Middle frontal gyrus (tissue), 1 donor: ENCODE measurements around the gene RIC8B.

ENCODE experiments used
- DNase-seq: peaks from one replicate; pipeline ENCODE4 v3.0.0-alpha.2; 2015; ENCODE audit warnings: low spot score; ENCODE audit errors: extremely low spot score

RIC8B gene

DNA sequence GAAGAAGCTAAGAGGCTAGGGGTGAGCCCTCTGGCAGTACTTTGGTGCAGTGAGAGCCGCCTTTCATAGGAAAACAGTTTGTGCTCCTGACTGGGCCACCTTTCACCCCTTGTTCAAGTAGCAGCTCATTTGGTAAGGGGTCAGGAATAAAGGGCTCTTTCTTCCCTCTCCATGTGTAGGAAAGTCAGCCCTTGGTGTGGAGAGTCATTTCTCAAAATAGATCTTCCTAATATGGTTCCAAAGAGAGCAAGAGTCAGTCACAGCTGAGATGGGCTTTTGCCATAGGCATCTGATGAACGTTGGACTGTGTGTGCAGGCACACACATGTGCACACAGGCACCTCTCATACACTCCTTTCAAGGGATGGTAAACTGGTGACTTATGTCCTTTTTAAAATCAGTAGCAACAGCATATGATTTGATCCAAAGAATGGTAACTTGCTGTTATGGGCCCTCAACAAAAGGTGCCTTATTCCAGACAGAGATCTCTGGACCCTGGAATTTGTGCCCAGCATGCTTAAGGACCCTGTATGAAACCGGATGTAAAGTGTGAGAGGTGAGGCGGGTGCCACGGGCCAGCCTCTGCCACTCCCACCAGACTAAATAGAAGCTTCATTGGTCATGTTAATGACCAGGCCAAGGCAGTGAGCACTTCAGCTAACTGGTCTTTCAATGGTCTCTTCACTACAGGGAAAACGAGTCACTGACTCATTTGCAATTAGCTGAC is 16.7 kb upstream of the RIC8B start:
- DNase-seq: no peak

DNA sequence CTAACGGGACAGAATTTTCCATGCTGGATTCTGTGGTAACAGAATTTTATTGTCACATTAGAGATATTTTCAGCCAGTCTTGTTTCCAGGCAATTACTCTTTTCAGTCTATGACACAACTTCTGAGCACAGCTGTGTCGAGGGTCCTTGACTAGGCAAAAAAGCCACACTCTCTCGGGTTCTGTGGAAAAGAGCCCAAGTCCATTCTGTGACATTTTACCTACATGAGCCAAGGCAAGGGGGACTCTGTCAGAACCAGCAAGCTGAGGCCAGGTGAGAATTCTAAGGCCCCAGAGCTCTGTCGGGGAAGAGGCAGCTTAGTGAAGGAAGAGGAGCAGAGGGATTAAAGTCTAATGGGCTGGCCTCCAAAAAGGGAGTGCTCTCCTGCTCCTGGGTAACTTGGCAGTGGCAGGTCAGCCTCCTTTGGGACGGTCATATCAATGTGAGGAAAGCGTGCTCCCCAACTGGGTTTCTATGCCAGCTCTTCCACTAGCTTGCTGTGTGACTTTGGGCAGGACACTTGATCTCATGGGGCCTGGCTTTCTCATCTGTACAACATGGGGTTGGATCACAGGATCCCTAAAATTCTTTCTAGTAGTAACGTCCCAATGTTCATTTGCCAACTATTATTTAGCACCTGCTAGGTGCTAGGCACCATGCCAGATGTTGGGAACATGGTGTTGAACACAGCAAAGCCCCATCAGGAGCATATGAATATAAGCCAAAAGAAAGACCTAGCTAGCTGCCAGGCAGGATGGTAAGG is 16.0 kb upstream of the RIC8B start:
- DNase-seq: no peak

DNA sequence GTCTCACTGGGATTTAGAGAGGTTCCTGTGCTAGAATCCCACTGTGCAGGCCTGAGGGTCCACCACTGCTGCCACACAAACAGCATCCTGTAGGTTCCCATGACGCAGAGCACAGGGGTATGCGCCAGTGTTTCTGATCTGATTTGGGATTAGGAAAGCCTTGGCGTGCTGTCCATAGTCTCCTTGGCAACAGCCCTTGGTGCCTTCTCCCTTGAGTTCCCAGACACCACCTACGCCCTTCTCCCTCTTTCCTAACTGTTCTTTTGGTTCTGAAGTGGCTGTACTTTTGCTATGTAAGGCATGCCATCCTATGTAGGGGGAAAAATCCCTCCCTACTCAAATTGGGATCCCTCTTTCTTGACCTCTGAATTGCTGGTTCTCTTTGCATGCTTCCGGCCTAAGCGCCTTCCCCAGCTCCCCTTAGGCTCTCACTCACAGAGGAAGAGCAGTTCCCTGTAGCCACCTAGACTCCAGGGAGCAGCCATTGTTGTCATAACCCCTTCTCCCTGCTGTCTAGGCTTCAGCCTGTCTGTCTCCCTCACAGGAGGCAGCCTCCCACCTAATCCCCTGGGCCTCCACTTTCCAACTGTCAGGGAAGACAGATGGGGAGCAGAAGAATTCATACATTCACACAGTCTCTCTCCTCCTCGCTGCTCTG is 14.8 kb upstream of the RIC8B start:
- no peak for DNase-seq

DNA sequence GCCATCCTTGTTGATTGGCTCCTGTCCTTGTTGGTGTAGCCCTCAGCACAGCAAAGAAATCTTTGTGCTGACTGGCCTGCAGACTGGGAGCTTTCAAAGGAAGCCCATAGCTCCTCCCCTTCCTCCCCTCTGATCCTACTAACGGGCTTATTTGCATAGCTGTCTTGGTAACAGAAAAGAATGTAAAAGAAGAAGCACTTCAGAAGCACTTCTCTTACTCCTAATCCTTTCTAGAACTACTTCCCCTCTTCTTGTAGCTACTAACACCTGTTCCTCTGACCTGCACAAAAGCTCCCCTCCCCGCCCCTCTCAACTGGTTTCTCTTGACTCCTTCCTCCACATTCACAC is 14.3 kb upstream of the RIC8B start:
- DNase-seq: no peak

DNA sequence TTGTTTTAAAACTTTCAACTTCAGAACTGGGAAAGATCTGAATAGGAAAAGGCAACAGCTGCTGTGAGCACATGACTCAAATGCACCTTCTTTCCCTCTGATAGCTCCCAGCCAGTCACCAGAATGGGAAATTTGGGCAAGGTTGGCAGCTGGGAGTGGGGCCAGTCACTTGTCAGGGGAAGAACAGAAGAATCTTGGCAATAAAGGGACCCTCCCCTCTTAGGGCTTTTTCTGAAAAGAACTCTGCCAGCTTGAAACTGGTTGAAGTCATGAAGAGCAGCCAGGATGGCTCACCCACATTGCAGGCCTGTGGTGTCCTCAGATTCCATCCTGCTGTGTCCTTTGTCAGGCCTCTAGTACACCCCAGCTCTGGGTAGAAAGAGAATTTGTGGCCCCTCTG is 10.3 kb upstream of the RIC8B start:
- no peak for DNase-seq

DNA sequence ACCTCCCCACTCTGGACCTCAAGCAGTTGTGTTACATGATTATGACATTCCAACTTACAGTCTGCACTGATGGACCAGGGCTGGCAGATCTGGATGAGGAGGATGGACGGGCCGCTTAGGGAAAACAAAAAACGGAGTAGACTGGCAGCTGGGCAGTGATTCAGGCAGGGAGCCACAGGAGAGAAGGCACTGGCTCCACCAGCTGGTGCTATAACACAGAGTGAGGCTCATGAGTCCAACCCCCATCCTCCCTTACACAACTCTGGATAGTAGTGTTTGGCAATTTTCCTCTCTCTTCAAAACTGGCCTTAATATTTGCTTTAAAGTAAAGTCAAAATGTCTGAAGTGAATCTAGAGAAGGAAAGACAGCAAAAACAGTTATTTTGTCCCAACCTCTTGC is 9.7 kb upstream of the RIC8B start:
- no peak for DNase-seq

DNA sequence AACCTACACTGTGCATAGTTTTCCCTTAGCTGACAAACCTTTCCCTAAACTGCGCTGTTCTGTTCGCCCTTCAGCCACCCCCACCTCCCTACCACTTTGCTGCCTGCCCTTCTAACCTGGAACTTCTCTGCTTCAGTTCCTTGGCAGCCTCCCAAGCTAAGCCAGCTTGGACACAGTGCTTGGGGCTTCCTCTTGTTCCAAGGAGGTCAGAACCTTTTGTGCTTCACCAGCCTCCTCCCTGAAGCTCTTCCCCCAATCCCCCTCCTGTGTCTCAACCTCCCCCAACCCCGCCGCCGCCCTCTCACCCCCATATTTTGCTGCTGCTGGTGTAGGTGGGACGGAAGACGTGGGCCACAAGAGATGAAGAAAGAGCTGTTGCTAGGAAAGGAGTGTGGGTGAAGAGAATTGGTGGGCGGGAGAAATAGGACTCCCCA is 8.1 kb upstream of the RIC8B start:
- no peak for DNase-seq

DNA sequence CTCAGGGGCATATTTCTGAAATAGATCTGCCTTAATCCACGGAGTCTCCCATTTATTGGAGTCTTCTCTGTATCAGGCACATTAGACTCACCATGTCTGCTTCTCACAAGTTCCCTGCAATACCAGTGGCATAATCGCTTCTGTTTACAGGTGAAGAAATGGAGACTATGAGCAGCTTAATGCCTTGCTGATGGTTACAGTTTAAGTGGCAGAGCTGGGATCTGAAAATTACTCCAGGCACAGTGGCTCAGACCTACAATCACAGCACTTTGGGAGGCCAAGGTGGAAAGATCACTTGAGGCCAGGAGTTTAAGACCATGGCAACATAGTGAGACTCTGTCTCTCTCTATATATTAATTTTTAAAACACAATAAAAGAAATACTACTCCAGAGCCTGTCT is 7.3 kb upstream of the RIC8B start:
- no peak for DNase-seq

DNA sequence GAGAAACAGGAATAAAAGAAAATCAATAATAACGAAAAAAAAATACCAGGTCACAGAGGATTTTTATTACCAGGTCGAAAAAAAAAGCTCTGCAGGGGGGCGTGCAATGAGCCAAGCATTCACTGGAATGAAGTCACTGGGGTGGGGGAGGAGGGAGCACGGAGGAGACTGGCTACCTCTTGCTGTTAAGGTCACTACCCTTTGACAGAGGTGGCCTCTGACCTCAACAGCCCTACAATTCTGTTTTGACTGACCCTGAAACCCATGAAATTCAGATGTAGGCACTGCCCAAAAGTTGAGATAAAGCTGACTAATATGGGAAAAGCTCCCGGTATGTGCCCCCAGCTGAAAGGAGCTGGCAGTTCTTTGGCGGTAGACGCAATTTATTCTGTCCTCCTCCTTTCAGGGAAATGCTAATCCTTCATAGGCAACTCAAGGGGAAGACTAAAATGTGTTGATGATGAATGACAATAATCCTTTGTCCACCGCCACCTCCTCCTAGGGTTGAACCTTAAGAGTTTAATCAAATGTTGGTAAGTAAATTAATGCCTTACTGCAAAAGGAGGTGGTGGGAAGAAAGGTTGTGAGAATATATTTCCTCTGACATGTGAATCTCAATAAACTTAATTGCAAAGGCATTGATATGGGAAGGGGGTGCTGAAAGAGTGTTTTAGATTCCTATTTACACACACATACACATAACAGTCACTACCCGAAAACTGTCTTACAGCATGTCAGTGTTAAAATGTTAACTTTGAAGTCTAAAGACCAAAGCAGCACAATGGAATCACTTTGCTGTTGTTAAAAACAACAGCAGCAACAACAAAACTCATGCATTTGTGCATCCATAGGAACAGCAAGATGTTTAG is 6.3 kb upstream of the RIC8B start:
- DNase-seq: no peak

DNA sequence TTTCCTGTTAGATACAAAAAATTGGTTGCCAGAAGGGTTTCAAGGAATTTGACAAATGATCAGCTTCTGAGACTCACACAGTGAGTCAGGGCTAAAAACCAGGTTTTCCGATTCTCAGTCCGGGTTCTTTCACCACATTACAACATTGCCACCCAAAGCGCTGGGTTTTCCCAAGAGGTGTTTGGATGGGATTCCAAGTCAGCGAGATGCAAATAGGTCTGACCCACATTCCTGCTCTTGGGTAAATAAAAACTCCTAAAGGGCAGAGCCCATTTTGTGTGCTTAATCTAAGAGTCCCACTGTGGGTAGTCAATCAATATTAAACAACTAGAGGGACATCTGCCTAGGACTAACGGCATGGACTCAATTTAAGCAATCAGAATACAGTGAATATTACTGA is 5.4 kb upstream of the RIC8B start:
- DNase-seq: no peak

DNA sequence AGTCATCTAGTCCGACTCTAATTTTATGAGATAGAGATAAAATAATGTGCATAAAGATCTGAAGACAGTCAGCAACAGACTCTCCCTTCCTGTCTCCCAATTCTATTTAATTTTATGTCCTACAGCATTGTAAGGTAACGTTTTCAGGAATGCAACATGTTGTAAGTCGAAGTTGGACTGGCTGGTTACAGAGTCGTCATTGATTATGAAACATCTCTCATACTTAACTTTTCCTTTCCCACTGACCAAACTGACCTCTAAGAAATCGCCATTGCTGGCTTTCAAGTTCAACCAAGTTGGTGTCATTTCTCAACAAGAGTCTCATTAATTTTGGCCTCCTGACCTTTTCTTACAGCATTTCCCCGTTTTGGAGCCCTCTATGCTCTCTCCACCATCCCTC is 4.9 kb upstream of the RIC8B start:
- DNase-seq: no peak

DNA sequence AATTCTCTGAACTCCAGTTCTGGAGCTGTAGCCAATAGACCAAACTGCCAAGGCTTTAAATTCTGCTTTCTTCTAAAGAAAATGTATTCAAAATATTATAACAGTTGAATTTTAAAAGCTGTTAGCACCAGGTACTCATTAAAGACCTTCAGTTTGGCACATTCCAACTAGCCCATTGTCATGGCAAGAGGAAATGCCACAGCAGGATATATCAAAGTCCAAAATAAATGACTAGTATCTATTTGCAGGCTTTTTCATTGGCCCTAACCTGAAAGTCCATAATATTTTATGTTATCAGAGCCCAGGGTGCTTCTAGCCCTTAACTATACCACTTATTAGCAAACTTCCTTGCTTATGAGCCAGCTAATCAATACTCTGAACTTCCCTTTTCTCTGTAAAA is 3.1 kb upstream of the RIC8B start:
- no peak for DNase-seq

DNA sequence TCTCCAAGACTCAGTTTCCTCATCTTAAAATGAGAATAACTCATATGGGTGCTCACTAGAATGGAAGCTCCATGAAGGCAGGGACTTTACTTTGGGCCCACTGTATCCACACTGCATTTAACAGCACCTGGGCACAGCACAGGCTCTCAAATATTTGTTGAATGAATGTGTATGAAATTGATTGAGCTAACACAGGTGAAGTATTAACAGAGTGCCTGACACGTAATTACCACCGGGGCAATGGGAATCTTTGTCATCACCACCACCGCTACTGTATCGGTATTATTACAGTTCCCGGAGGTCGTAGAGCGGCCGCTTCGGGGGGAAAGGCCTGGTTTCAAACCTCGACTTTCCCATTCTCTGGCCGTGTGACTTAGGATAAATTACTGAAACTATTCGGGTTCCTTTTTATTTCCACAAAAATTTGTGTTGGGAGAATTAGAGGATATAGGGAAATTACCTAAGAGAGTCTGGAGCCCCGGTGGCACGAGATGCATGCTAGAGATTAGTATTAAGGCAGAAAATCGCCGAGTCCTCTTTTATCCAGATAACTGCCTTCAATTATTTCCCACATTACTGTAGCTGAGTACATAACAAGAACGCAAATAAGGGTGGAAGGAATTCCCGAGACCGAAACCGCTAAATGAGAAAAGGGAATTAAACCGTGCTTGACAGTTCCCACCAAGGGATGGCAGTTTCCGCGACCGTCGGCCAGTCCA is 1.0 kb upstream of the RIC8B start:
- no peak for DNase-seq

DNA sequence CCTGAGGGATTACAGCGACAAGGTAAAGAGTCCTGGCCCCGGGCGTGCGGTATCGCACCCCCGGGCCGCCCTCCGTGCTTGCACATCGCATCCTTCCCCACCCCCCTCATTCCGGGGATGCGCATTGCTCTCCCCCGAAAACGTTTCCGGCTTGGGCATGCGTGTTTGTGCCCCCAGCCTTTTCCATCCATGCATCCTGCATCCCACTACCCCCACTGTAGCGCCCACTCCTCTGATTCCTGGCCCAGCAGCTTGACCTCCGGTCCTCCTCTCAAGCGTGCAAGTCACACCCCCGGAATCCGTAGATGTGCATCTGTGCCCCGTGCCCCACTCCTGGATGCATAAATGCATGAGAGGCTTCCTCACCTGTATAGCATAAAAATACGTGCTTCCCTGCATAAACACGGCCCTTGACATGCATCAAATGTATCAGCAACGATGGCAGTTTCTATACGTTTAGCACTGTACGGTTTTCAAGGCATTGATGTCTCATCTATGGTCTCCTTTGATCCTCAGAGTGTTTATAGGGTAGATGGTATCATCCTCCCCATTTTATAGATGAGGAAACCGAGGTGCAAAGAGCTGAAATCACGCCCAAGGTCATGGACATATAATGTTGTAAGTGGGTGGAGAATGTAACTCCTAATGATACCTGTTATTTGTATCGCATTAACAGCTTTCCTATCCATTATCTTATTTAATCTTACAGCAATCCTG is 484 bp downstream of the RIC8B start:
- no peak for DNase-seq

DNA sequence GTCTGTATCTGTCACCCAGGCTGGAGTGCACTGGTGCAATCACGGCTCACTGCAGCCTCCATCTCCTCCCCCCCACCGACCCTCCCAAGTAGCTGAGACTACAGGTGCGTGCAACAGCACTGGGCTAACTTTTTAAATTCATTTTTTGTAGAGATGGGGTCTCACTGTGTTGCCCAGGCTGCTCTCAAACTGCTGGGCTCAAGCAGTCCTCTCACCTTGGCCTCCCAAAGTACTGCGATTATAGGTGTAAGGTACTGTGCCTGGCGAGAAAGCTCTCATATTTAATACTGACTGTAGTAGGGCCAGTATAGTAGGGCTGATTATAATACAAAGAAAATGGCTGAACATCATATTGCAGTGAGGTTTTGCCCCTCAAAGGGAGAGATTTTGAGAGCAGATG is 2.4 kb downstream of the RIC8B start:
- no peak for DNase-seq

DNA sequence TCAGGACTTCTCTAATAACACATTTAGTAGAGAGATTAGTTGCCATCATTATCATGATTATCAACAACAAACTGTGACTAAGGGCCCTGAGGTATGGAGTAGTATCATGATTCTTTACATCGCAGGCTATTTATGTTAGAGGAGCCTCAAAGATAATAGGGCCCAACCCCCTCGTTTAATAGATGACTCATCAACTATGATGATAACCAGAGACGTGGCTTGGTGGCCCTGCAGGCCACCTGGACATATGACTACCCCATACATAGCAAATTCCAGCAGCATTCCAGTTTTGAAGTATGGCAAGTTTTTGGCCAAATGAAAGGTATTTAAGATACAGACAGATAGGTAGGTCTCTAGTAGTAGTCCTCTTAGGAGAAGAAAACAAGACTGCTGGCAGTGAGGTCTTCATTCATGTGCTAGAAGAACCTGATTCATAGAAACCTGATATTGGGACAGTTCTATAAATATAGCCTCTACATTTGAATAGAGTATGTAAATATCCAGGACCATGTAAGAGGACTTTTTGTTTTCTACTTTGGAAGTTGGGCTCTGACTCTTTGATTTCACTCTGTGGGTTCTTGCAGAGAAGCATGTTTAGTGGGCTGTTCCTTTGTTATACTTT is 5.6 kb downstream of the RIC8B start:
- no peak for DNase-seq

DNA sequence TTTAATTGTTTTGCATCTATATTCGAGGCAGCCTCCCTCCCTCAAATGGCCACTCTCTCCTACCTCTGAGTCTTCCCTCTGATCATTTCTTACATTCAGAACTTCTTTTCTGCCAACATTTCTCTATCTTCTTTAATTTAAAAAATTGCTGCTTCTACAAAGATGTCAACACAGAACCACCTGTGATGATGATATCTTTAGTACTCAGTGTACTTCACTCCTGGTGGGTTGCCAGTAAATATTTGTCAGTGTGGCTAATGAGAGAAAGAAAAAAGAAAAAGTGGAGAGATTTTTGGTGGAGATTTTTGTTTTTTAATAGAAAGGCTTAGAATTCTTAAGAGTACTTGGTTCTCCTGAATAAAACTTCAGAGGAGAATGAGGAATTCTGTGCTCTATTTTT is 8.1 kb downstream of the RIC8B start:
- DNase-seq: no peak

DNA sequence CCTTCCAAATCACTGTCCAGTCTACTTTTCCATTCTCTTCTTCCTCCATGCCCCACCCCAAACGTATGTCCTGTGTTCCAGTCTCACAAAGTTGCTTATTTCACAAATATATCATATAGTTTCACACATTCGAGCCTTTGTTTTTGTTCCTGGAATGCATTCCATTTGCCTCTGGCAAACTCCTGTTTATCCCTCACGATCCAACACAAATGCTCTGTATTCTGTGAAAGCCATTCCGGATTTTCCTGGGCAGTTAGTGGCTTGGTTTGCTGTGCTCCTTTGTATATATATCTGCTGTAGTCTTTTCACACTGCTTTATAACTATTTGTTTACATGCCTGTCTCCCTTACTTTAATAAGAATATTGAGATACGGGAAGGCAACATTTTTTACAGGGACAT is 9.0 kb downstream of the RIC8B start:
- no peak for DNase-seq

DNA sequence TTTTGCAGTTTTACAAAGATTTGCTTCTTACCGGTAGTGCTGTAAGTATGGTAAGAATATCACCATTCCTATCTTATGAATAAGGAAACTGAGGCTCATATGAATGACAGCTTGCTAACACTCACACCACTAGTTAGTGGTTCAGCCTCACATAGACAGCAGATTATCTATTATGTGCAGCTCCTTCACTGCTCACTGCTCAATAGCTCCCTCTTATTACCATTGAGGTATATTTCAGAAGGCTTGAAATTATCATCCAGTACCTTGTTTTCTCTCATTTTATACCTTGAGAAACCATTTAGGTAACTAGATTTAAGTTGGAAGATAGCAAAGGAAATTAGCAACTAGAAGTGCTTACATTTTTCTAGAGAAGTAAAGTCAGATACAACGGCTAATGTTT is 15.5 kb downstream of the RIC8B start:
- no peak for DNase-seq

DNA sequence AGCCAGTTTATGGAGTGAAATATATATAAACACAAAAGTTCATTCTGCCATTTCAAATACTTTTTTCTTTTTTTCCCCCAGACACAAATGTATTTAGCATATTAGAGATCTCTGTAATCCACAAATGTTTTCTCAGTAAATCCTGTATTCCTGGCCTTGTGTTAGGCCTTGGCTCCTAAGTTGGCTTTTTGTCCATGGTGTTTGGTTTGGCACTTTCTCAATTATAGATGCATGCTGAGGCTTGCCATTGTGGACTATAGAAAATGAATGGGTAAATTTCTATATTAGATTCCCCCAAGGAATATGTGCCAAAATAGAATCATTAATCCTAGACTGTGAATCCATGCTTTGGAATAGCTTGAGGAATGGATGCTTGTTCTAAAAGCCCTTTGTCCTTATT is 17.0 kb downstream of the RIC8B start:
- DNase-seq: no peak
